Ovary (tissue), 9 donors: ENCODE results near the gene USP47. TPM values are rescaled to one million over a fixed set of nuclear protein-coding genes. Genes with fewer than 3 reads are reported as not detected.

Source experiments
- DNase-seq, 5 donors: peaks; one replicate each; pipeline ENCODE4 v3.0.0-alpha.2; 2019 to 2020
- H3K27ac ChIP-seq, 2 donors: fragments of 200-600 bp; one replicate each; pipeline versions ENCODE4 v1.5.1 to v1.8.0; 2019 to 2022
- H3K27me3 ChIP-seq: fragments of 200-600 bp; one replicate; pipeline ENCODE4 v1.8.0; 2022
- H3K36me3 ChIP-seq: fragments of 200-600 bp; sonication (generic); one replicate; pipeline ENCODE4 v1.5.1; 2019
- H3K4me1 ChIP-seq: one replicate; pipeline ENCODE4 v1.8.1; 2013; ENCODE audit warnings: mild to moderate bottlenecking, moderate library complexity; ENCODE audit not compliant: insufficient read depth
- H3K4me3 ChIP-seq: fragments of 200-600 bp; sonication (generic); one replicate; pipeline ENCODE4 v1.5.1; 2017
- H3K9me3 ChIP-seq, 2 donors: fragments of 200-600 bp in 1 of 2; sonication (generic) in 1 of 2; one replicate each; pipeline versions ENCODE4 v1.5.1 to v1.8.1; 2013 to 2019; ENCODE audit warnings: mild to moderate bottlenecking in 1 of 2, moderate library complexity in 1 of 2
- EP300 ChIP-seq: sonication (generic); formaldehyde crosslinking; IDR thresholded peaks from one replicate; pipeline ENCODE4 v1.6.1; 2017; ENCODE audit warnings: antibody characterized with exemption
- POLR2A ChIP-seq: fragments of 450-650 bp; IDR thresholded peaks from one replicate; pipeline ENCODE4 v1.6.1; 2017; ENCODE audit warnings: antibody characterized with exemption, mild to moderate bottlenecking, moderate library complexity
- WGBS, 3 donors: extraction: QIAGEN DNeasy Blood & Tissue Kit in 1 of 3; methylation state at CpG; one replicate each; pipeline versions ENCODE4 v1.1.5 to v1.1.7; 2013 to 2017; 5-methylcytosine and 5-hydroxymethylcytosine counted together
- intact Hi-C, 4 donors: fragments of 100-400 bp; cut with DNase I; formaldehyde crosslinking; loops; one replicate each; pipeline versions ENCODE4 v1.11.0 to v1.15.1; 2022 to 2023
- polyA plus RNA-seq, 2 donors: library from polyadenylated mRNA; stranded (reverse); fragments of 200-250 nt in 1 of 2; fragments of 350-450 nt in 1 of 2; fragmentation: Illumina TruSeq in 1 of 2; extraction: RNeasy Lipid Tissue Mini Kit (QIAGEN cat#74804) in 1 of 2; gene quantifications; one replicate each; pipeline ENCODE4 v1.2.3, GENCODE V29; 2013 to 2014
- total RNA-seq, 7 donors: library from RNA; depleted of rRNA in 2 of 7; stranded (reverse); fragments of >200 nt in 2 of 7; fragmentation: NEBNext Ultra II Directional in 3 of 7; extraction: Animal tissue kit (Norgen Biotek cat#: 25700) in 3 of 7; gene quantifications; one replicate each; pipeline versions ENCODE4 v1.1.0 to v1.2.4, GENCODE V29; 2016 to 2023
- TF ChIP-seq, protein P1 (sequence below), 3 donors: fragments of 450-650 bp in 2 of 3; fragments of 200-600 bp in 1 of 3; IDR thresholded peaks; one replicate each; pipeline versions ENCODE4 v1.5.1 to v1.8.0; 2016 to 2022; ENCODE audit warnings: antibody characterized with exemption in 3 of 3, mild to moderate bottlenecking in 1 of 3
- donor health status: DM: no; HTN: no; CAD: no; lungs with moderate emphysema.
- donor health status: DM: no; HTN: no; CAD: no.
- donor health status: Bipolar disorder and iron deficiency.
- donor health status: DM: yes; HTN: yes; CAD: no.
- donor health status: DM: no; HTN: no; CAD: no.
- donor health status: DM: yes; HTN: yes; CAD: no.

The USP47 gene
- total and polyA plus RNA-seq, 9 donors: 26.5 to 70.5 (median 51.2) TPM

DNA sequence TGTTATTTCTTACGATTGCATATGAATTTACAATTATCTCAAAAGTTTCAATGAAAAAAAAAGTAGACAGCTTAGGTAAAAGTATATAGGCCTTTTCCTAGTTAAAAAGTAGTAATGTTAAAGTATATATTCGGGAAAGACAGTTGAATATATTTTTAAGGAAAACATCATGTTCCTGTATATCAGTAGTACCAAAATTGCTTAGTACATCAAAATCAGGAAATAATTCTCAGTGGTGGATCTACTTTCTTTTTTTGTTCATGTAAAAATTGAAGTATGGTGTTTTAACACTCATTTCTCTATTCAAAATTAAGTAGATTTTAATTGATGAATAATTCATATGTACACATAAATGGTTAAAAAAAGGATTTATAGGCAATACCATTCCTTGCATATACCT, 73.9 kb downstream of the USP47 start:
- Histone ChIP-seq H3K4me3 (no peak overlapping the region), H3K36me3 (no peaks in the 10 kb centered on the region), H3K9me3 (no peaks in the 10 kb centered on the region), H3K27ac (no peak overlapping the region), H3K27me3 (no peaks in the 10 kb centered on the region), H3K4me1 (peaks cover 6% of the 10 kb centered on the region)
- DNase-seq: no peak
- TF ChIP-seq EP300: no peak
- TF ChIP-seq POLR2A: no peak
- TF ChIP-seq, protein P1, sequence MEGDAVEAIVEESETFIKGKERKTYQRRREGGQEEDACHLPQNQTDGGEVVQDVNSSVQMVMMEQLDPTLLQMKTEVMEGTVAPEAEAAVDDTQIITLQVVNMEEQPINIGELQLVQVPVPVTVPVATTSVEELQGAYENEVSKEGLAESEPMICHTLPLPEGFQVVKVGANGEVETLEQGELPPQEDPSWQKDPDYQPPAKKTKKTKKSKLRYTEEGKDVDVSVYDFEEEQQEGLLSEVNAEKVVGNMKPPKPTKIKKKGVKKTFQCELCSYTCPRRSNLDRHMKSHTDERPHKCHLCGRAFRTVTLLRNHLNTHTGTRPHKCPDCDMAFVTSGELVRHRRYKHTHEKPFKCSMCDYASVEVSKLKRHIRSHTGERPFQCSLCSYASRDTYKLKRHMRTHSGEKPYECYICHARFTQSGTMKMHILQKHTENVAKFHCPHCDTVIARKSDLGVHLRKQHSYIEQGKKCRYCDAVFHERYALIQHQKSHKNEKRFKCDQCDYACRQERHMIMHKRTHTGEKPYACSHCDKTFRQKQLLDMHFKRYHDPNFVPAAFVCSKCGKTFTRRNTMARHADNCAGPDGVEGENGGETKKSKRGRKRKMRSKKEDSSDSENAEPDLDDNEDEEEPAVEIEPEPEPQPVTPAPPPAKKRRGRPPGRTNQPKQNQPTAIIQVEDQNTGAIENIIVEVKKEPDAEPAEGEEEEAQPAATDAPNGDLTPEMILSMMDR (IDR thresholded peaks at IDR 0.05): no peak
- 97 to 98% (median 98%) methylated on average over 2 of the region's 2 CpGs for WGBS, 3 donors
- intact Hi-C loops: no loop called here

DNA sequence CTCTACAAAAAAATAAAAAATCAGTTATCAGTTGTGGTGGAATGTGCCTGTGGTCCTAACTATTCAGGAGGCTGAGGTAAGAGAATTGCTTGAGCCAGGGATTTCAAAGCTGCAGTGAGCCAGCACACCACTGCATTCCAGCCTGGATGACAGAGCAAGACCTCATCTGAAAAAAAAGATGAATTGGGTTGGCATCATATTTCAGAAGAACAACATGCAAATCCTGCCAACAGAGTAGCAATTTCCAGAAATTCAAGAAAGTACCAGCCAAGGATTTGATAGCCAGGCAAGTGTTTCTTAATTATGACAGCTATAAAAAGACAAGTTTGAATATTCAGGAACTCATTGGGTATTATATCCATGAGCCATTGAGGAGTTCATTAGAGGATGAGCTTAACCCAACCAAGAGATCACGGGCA, 75.2 kb downstream of the USP47 start:
- WGBS, 3 donors: 78 to 86% (median 84%) methylated on average over 1 of the region's 1 CpG
- TF ChIP-seq POLR2A (no peak), EP300 (no peak)
- TF ChIP-seq, protein P1 (IDR thresholded peaks at IDR 0.05): no peak
- H3K27me3 ChIP-seq: no peaks in the 10 kb centered on the region
- H3K27ac ChIP-seq: no peak overlapping the region
- no peaks in the 10 kb centered on the region for H3K36me3 ChIP-seq
- no peaks in the 10 kb centered on the region for H3K9me3 ChIP-seq
- H3K4me1 ChIP-seq: peaks cover 6% of the 10 kb centered on the region
- intact Hi-C loops: no loop called here
- no peak for DNase-seq
- H3K4me3 ChIP-seq: no peak overlapping the region

DNA sequence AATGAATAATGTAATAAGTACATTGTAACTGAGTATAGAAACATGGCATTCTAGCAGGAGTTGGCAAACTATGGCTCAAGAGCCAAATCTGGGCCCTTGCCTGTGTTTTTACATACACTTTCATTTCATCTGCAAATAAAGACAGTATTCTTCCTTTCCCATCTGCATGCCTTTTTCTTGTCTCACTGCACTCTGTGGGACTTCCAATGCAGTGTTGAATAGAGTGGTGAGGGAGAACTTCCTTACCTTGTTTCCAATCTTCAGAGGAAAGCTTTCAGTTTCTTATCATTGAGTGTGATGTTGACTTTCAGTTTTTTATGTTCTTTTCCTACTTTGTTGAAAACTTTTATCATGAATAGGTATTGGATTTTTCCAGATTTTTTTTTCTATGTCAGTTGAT, 82.1 kb downstream of the USP47 start:
- TF ChIP-seq, protein P1 (IDR thresholded peaks at IDR 0.05): no peak
- no peak for TF ChIP-seq POLR2A
- TF ChIP-seq EP300: no peak
- Histone ChIP-seq H3K4me1 (no peaks in the 10 kb centered on the region), H3K27me3 (no peaks in the 10 kb centered on the region), H3K36me3 (no peaks in the 10 kb centered on the region), H3K9me3 (no peaks in the 10 kb centered on the region), H3K27ac (no peak overlapping the region), H3K4me3 (no peak overlapping the region)
- intact Hi-C loops: no loop called here
- DNase-seq: no peak

DNA sequence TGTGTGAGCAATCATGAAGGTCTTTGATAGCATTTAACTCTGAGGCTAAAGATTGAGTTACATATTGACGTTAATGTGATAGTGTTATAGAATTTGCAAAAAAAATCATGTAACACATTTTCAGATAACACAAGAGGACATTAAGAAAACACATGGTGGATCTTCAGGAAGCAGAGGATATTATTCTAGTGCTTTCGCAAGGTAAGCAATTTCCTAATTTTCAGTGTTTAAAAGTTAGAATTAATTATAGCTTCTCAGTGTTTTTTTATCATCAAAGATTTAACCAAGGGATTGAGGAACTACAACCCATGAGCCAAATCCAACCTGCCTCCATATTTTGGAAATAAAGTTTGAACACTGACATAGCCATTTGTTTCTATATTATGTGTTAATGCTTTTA, 88.1 kb downstream of the USP47 start:
- TF ChIP-seq, protein P1 (IDR thresholded peaks at IDR 0.05): no peak
- no peak for TF ChIP-seq POLR2A
- no peak for TF ChIP-seq EP300
- 77 to 87% (median 84%) methylated on average over 2 of the region's 2 CpGs for WGBS, 3 donors
- no peak for DNase-seq
- Histone ChIP-seq H3K36me3 (no peaks in the 10 kb centered on the region), H3K4me1 (no peaks in the 10 kb centered on the region), H3K27ac (no peak overlapping the region), H3K9me3 (no peaks in the 10 kb centered on the region), H3K27me3 (no peaks in the 10 kb centered on the region), H3K4me3 (no peak overlapping the region)
- intact Hi-C loops: loop anchor here (2.0 to 10.0 kb wide), 4 partner anchors 112 to 355 kb away; no protein-coding TSS in a partner anchor
